Activated T-cell treated with anti-CD3 and anti-CD28 coated beads, Interleukin-2, amount 50 U/mL, for 72 hours (primary cell): Measurements from ENCODE around the gene UPF3A. TPM values are rescaled to one million over a fixed set of nuclear protein-coding genes. Genes with fewer than 3 reads are reported as not detected.

ENCODE experiments used
- ATAC-seq, 2 donors: fragments of 150-1000 bp; cut with Tn5 transposase; replicated peaks in 1 of 2; 2 replicates each; pipeline ENCODE4 v1.10.0; 2021; ENCODE audit warnings: moderate library complexity in 2 of 2, mild to moderate bottlenecking in 1 of 2
- DNase-seq, 2 donors: peaks; one replicate each; pipeline ENCODE4 v3.0.0; 2021 to 2022; ENCODE audit warnings: mixed read lengths in 1 of 2
- H3K27ac Mint-ChIP-seq: one replicate; pipeline ENCODE4 v1.8.0; 2022; ENCODE audit warnings: mild to moderate bottlenecking, moderate library complexity, mixed read lengths
- H3K27me3 Mint-ChIP-seq: one replicate; pipeline ENCODE4 v1.8.0; 2022; ENCODE audit warnings: low read depth, mixed read lengths
- H3K36me3 Mint-ChIP-seq, 2 donors: one replicate each; pipeline ENCODE4 v1.8.0; 2022; ENCODE audit warnings: mixed read lengths in 2 of 2, mild to moderate bottlenecking in 1 of 2; ENCODE audit not compliant: insufficient read depth in 2 of 2
- H3K4me1 Mint-ChIP-seq: one replicate; pipeline ENCODE4 v1.8.0; 2022; ENCODE audit warnings: low read depth, mixed read lengths
- H3K4me3 Mint-ChIP-seq, 2 donors: one replicate each; pipeline ENCODE4 v1.8.0; 2022; ENCODE audit warnings: mild to moderate bottlenecking in 2 of 2, mixed read lengths in 2 of 2, moderate library complexity in 2 of 2
- H3K9me3 Mint-ChIP-seq, 2 donors: one replicate each; pipeline ENCODE4 v1.8.0; 2022; ENCODE audit warnings: mixed read lengths in 2 of 2
- total RNA-seq, 2 donors: library from RNA; stranded (reverse); gene quantifications; one replicate each; pipeline ENCODE4 v1.2.3, GENCODE V29; 2022

Gene UPF3A
- total RNA-seq, 2 donors from 2014 or later = 66.4 to 81.5 TPM

DNA sequence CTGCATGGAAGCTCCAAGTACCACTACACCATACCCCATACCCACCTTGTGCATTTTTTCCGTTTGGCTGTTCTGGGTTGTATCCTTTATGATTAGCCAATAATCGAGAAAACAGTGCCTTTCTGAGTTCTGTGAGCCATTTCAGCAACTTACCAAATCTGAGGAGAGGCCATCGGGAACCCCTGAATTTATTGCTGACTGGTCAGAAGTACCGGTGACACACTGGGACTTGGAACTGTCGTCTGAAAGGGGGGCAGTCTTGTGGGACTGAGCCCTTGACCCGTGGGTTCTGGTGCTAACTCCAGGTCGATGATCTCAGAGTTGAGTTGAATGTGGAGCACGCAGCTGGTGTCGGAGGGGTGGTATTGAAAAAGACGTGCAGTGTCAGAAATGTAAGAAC is 15.0 kb downstream of the UPF3A start:
- Mint-ChIP-seq H3K4me3 (no peak overlapping the region), H3K36me3 (peaks cover 10 to 25% of the 10 kb centered on the region in 2 donors), H3K27ac (no peak overlapping the region), H3K9me3 (no peaks in the 10 kb centered on the region), H3K4me1 (peaks cover 9% of the 10 kb centered on the region), H3K27me3 (no peaks in the 10 kb centered on the region)
- ATAC-seq (no peak), DNase-seq (no peak)

DNA sequence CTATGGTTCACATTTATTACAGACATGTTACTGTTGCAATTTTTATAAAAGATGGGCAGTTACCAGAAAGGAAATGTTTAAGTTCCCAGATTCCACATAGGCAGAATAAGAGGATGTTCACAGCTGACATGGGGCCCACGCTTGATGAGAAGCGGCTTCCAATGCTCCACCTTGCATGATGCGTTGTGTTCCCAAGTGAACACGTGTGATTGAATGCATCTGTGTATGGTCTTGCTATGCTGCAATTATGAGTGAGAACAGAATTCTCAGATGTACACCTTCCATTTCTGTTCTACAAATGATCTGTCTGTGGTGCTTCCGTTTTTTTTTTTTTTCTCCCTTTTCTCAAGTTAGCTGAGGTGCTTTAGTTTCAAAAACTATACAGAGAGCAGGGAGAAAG is 15.5 kb downstream of the UPF3A start:
- H3K27me3 Mint-ChIP-seq = no peaks in the 10 kb centered on the region
- no peak overlapping the region for H3K4me3 Mint-ChIP-seq
- no peak for DNase-seq
- H3K36me3 Mint-ChIP-seq = peaks cover 12 to 23% of the 10 kb centered on the region in 2 donors
- H3K9me3 Mint-ChIP-seq = no peaks in the 10 kb centered on the region
- no peak for ATAC-seq
- peaks cover 6% of the 10 kb centered on the region for H3K4me1 Mint-ChIP-seq
- H3K27ac Mint-ChIP-seq = peak overlapping the region; percentile 65

DNA sequence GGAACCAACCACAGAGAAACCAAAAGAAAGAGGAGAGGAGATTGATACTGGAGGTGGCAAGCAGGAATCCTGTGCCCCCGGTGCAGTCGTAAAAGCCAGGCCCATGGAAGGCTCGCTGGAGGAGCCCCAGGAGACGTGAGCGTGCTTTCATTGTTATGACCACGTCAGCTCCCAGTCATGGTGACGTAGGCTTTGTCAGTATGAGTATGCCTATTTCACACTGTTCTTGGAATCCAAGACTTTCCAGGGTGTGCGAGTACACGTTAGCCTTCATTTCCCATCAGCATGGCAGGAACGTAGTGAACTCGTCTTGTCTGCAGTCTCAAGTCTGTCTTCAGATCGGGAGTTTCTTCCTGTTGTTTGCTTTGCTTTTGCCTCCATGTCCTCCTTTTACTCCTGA is 17.5 kb downstream of the UPF3A start:
- Mint-ChIP-seq H3K27ac (no peak overlapping the region), H3K9me3 (no peaks in the 10 kb centered on the region), H3K27me3 (no peaks in the 10 kb centered on the region), H3K4me1 (no peaks in the 10 kb centered on the region), H3K4me3 (no peak overlapping the region), H3K36me3 (peaks cover 9 to 25% of the 10 kb centered on the region in 2 donors)
- ATAC-seq (no peak), DNase-seq (no peak)

- H3K27me3 Mint-ChIP-seq = no peaks in the 10 kb centered on the region
- DNase-seq (no peak), ATAC-seq (no peak)
- H3K9me3 Mint-ChIP-seq = no peaks in the 10 kb centered on the region
- H3K4me1 Mint-ChIP-seq = no peaks in the 10 kb centered on the region
- no peak overlapping the region for H3K4me3 Mint-ChIP-seq
- peaks cover 9 to 25% of the 10 kb centered on the region in 2 donors for H3K36me3 Mint-ChIP-seq
- H3K27ac Mint-ChIP-seq = no peak overlapping the region
Measured at GRCh38 chr13:114299604-114300305, 18.4 kb downstream of the UPF3A start.

DNA sequence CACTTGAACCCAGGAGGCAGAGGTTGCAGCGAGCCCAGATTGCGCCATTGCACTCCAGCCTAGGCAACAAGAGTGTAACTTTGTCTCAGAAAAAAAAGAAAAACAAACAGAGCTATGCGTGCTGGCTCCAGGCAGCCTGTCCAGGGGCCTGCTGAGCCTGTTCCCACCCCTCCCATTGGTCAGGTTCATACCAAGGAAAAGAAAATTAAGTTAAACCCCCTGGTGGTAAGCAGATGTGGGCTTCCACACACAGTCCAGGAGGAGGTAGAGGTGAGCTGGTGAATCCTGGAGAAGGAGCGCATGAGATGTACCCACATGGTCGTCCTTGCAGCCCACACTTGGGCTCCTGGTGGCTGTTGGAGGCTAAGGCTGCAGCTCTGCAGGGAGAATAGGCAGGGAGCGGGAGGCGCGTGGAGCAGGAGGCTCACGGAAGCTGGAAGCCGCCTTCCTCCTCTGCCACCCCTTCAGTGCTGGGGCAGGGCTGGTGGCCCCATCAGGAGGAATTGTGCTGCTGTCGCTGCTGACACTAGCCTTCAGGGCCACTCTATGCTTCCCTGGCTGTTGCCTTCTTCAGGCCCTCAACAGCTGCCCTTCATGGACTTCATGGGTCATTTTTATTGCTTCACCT is 22.4 kb downstream of the UPF3A start:
- no peak for DNase-seq
- H3K9me3 Mint-ChIP-seq = no peaks in the 10 kb centered on the region
- no peaks in the 10 kb centered on the region for H3K4me1 Mint-ChIP-seq
- peaks cover 8 to 22% of the 10 kb centered on the region in 2 donors for H3K36me3 Mint-ChIP-seq
- no peaks in the 10 kb centered on the region for H3K27me3 Mint-ChIP-seq
- no peak overlapping the region for H3K4me3 Mint-ChIP-seq
- no peak for ATAC-seq
- H3K27ac Mint-ChIP-seq = no peak overlapping the region

GRCh38 chr13:114304346-114305034 is 23.1 kb downstream of the UPF3A start:
- H3K4me3 Mint-ChIP-seq = no peak overlapping the region
- no peak for ATAC-seq
- H3K27me3 Mint-ChIP-seq = no peaks in the 10 kb centered on the region
- no peak for DNase-seq
- no peaks in the 10 kb centered on the region for H3K9me3 Mint-ChIP-seq
- H3K36me3 Mint-ChIP-seq = peaks cover 5 to 17% of the 10 kb centered on the region in 2 donors
- no peaks in the 10 kb centered on the region for H3K4me1 Mint-ChIP-seq
- H3K27ac Mint-ChIP-seq = no peak overlapping the region

GRCh38 chr13:114309086-114309485 is 27.7 kb downstream of the UPF3A start:
- Mint-ChIP-seq H3K36me3 (peaks cover 6 to 7% of the 10 kb centered on the region in 2 donors), H3K27me3 (no peaks in the 10 kb centered on the region), H3K9me3 (no peaks in the 10 kb centered on the region), H3K27ac (no peak overlapping the region), H3K4me1 (peaks cover 19% of the 10 kb centered on the region), H3K4me3 (no peak overlapping the region)
- ATAC-seq = no peak
- no peak for DNase-seq

GRCh38 chr13:114309806-114310410 is 28.5 kb downstream of the UPF3A start:
- peaks cover 7 to 8% of the 10 kb centered on the region in 2 donors for H3K36me3 Mint-ChIP-seq

DNA sequence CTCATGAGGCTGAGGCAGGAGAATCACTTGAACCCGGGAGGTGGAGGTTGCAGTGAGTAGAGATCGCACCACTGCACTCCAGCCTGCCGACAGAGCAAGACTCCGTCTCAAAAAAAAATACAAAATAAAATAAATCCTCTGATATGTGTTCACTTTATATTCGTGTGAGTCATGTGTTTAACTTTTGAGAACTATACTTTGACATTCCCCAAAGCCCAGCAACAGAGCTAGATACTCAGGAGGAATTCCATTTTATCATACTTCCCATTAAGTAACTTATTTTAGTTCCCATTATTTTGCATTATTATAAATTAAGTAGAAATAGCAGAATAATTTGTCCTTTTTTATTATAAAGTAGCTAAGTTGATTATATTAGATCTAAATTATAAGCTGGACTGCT is 29.6 kb downstream of the UPF3A start:
- no peak for ATAC-seq
- no peaks in the 10 kb centered on the region for H3K9me3 Mint-ChIP-seq
- H3K4me3 Mint-ChIP-seq = no peak overlapping the region
- H3K27ac Mint-ChIP-seq = no peak overlapping the region
- no peaks in the 10 kb centered on the region for H3K27me3 Mint-ChIP-seq
- H3K4me1 Mint-ChIP-seq = peaks cover 32% of the 10 kb centered on the region
- peaks cover 7 to 12% of the 10 kb centered on the region in 2 donors for H3K36me3 Mint-ChIP-seq
- no peak for DNase-seq

More at GRCh38 chr13:114309806-114310410, 28.5 kb downstream of the UPF3A start:
- H3K27ac Mint-ChIP-seq = no peak overlapping the region
- no peak for ATAC-seq
- H3K4me1 Mint-ChIP-seq = peaks cover 22% of the 10 kb centered on the region
- no peak for DNase-seq
- no peaks in the 10 kb centered on the region for H3K9me3 Mint-ChIP-seq
- H3K27me3 Mint-ChIP-seq = no peaks in the 10 kb centered on the region
- no peak overlapping the region for H3K4me3 Mint-ChIP-seq

DNA sequence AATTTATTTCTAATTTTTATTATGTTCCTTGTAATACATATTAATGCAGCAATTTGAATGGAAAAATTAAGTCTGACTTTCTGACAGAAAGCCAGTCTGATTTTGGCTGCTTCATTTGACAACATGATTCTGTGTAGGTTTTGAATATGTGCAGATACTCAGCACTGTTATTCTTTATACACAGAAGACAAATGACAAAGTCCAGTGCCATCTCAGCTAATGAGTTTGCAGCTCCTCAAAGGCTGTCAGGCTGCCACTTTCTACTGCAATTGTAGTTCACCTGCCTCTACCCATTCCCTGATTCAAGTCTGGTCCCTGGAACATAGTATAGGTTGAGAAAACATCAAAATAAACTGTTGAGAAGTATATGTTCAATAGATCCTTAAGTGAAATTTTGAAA is 30.0 kb downstream of the UPF3A start:
- Mint-ChIP-seq H3K9me3 (no peaks in the 10 kb centered on the region), H3K27me3 (no peaks in the 10 kb centered on the region), H3K36me3 (peaks cover 7% of the 10 kb centered on the region in 2 donors), H3K4me1 (peaks cover 36% of the 10 kb centered on the region), H3K27ac (no peak overlapping the region), H3K4me3 (no peak overlapping the region)
- DNase-seq = no peak
- ATAC-seq = no peak

DNA sequence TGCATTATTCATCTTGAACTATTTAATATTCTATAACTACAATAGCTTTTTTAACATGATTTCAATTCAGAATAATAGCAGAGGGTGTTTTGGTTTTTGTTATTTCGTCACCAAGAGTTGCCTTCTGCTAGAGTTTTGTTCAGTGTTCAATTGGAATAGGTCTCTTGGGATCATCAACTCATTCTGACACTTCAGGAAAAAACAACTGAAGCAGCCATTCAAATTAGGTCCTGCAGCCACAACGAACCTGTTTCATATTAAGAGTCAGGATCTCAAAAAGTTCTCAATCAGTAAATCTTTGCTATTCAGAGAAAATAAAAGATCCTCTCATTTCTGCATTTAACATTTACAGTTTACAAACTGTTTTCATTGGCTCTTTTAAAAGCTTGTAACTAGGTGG is 30.5 kb downstream of the UPF3A start:
- Mint-ChIP-seq H3K36me3 (peaks cover 4 to 6% of the 10 kb centered on the region in 2 donors), H3K27me3 (no peaks in the 10 kb centered on the region), H3K9me3 (no peaks in the 10 kb centered on the region), H3K4me3 (no peak overlapping the region), H3K4me1 (peaks cover 41% of the 10 kb centered on the region), H3K27ac (no peak overlapping the region)
- ATAC-seq (no peak), DNase-seq (no peak)

DNA sequence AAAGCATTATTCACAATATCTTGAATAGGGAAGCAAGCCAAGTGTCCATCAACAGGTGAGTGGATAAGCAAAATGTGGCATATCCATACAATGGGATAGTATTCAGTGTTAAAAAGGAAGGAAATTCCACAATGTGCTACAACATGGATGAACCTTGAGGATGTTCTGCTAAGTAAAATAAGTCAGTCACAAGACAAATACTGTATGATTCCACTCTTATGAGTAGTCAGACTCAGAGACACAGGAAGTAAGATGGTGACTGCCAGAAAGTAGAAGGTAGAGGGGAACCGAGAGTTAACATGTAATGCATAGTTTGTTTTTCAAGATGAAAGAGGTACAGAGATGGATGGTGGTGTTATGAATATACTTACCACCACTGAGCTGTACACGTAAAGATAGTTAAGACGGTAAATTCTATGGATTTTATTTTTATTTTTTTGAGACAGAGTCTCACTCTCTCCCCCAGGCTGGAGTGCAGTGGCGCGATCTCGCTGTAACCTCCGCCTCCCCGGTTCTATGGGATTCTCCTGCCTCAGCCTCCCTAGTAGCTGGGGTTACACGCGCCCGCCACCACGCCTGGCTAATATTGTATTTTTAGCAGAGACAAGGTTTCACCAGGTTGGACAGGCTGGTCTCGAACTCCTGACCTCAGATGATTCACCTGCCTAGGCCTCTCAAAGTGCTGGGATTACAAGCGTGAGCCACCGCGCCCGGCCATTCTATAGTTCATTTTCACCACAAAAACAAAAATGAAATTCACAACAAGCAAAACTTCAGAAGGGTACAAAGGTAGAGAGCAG is 31.9 kb downstream of the UPF3A start:
- Mint-ChIP-seq H3K4me3 (peak overlapping the region; percentile 85 to 86), H3K9me3 (no peaks in the 10 kb centered on the region), H3K27me3 (no peaks in the 10 kb centered on the region), H3K36me3 (peaks cover 4 to 6% of the 10 kb centered on the region in 2 donors), H3K4me1 (peaks cover 55% of the 10 kb centered on the region), H3K27ac (peak overlapping the region; percentile 87)
- peak; percentile 63 to 69 for ATAC-seq
- peak; percentile 53 to 54 for DNase-seq
